ENCODE results near the gene KCNE1.
"Not testable (repeated sequence)": the region's sequence is repeated elsewhere in the genome, so short reads cannot be mapped to it uniquely, and the experiment has no call there.

Gene KCNE1

GRCh38 chr21:34406676-34407075, 105.3 kb downstream of the KCNE1 start:
- not testable (repeated sequence) for DNase-seq

GRCh38 chr21:34406102-34406501, 105.9 kb downstream of the KCNE1 start:
- not testable (repeated sequence) for DNase-seq

GRCh38 chr21:34405686-34406085, 106.3 kb downstream of the KCNE1 start:
- DNase-seq = not testable (repeated sequence)

- not testable (repeated sequence) for DNase-seq
These were observed 107.3 kb downstream of the KCNE1 start for GRCh38 chr21:34404742-34405141.

- not testable (repeated sequence) for DNase-seq
These were observed 111.5 kb downstream of the KCNE1 start for GRCh38 chr21:34400522-34400921.
